K562 (cell line): Measurements from ENCODE around the gene RIN3. TPM values are rescaled to one million over a fixed set of nuclear protein-coding genes. Genes with fewer than 3 reads are reported as not detected.

Experiments
- ATF2 ChIP-seq: sonication (generic); formaldehyde crosslinking; IDR thresholded peaks from 2 replicates; pipeline ENCODE4 v1.8.1; 2022; ENCODE audit warnings: missing genetic modification reagents
- DMBX1 ChIP-seq: fragments of 250-450 bp; sonication (Bioruptor Pico); IDR thresholded peaks from 2 replicates; pipeline ENCODE4 v1.8.0; 2022; ENCODE audit warnings: inconsistent platforms, mild to moderate bottlenecking, moderate library complexity, borderline replicate concordance
- MBD1 ChIP-seq: fragments of 250-450 bp; sonication (Bioruptor Pico); IDR thresholded peaks from 2 replicates; pipeline ENCODE4 v1.8.0; 2022; ENCODE audit warnings: inconsistent platforms
- MEF2D ChIP-seq: conservative IDR thresholded peaks from 2 replicates; pipeline ENCODE4 v1.6.1; 2016; ENCODE audit warnings: low read depth, missing genetic modification characterization, missing compliant biosample characterization
- MTA2 ChIP-seq: fragments of 450-650 bp; IDR thresholded peaks from 2 replicates; pipeline ENCODE4 v1.6.1; 2016; ENCODE audit warnings: low read depth
- NONO ChIP-seq, 2 experiments: fragments of 200-400 bp in 1 of 2; fragments of 450-650 bp in 1 of 2; formaldehyde crosslinking in 1 of 2; IDR thresholded peaks; 2 replicates each; pipeline ENCODE4 v1.6.1; 2017; ENCODE audit warnings: low read depth in 2 of 2, mild to moderate bottlenecking in 2 of 2, moderate library complexity in 2 of 2, low read length in 1 of 2
- PHF20 ChIP-seq: fragments of 450-650 bp; IDR thresholded peaks from 2 replicates; pipeline ENCODE4 v1.6.1; 2018; ENCODE audit not compliant: partially characterized antibody
- RBFOX2 ChIP-seq: fragments of 200-400 bp; formaldehyde crosslinking; IDR thresholded peaks from 2 replicates; pipeline ENCODE4 v1.6.1; 2017; ENCODE audit warnings: low read depth, mild to moderate bottlenecking, low read length, moderate library complexity
- STAT5B ChIP-seq: fragments of 250-450 bp; sonication (Bioruptor Pico); IDR thresholded peaks from 2 replicates; pipeline ENCODE4 v1.8.0; 2021; ENCODE audit warnings: mild to moderate bottlenecking, inconsistent platforms
- TBL1XR1 ChIP-seq, 2 experiments: IDR thresholded peaks; 2 replicates each; pipeline ENCODE4 v1.6.1; 2012; ENCODE audit warnings: improper control_type of control experiment in 2 of 2, low read length in 2 of 2, mild to moderate bottlenecking in 1 of 2
- USF1 ChIP-seq: sonication (generic); formaldehyde crosslinking; IDR thresholded peaks from 2 replicates; pipeline ENCODE4 v1.9.0; 2022; ENCODE audit warnings: mild to moderate bottlenecking, missing genetic modification reagents
- ZNF384 ChIP-seq: IDR thresholded peaks from 2 replicates; pipeline ENCODE4 v1.6.1; 2012; ENCODE audit warnings: low read depth, low read length, improper control_type of control experiment
- ZNF407 ChIP-seq: fragments of 450-650 bp; IDR thresholded peaks from 2 replicates; pipeline ENCODE4 v1.6.1; 2016; ENCODE audit warnings: low read depth
- ZNF512 ChIP-seq: IDR thresholded peaks from 2 replicates; pipeline ENCODE4 v1.6.1; 2016; ENCODE audit warnings: missing genetic modification characterization, missing compliant biosample characterization
- polyA plus RNA-seq, 8 experiments: library from polyadenylated mRNA; depleted of rRNA in 4 of 8; stranded (reverse) in 5 of 8; unstranded in 3 of 8; fragments of >200 nt; fragmentation: Nextera tagmentation in 2 of 8; fragmentation: Illumina TruSeq in 1 of 8; extraction: Ambion mirVana in 2 of 8; extraction: Trizol in 1 of 8; gene quantifications; 2 replicates each; pipeline versions ENCODE4 v1.2.1 to v1.2.3, GENCODE V29; 2011 to 2014; ENCODE audit warnings: inconsistent platforms in 1 of 8, missing spikeins in 1 of 8
- total RNA-seq, 7 experiments: library from RNA; depleted of rRNA in 6 of 7; stranded (reverse); fragments of >200 nt in 6 of 7; fragmentation: Illumina TruSeq in 2 of 7; extraction: Trizol in 2 of 7; gene quantifications; 2 replicates each; pipeline versions ENCODE4 v1.2.1 to v1.2.3, GENCODE V29; 2011 to 2021; ENCODE audit warnings: low replicate concordance in 1 of 7

The RIN3 gene
- total and polyA plus RNA-seq, 9 of the 15 experiments (the other 6 are each of a cell fraction or from before 2014, with no cell fraction given) = 0.01 to 0.49 (median 0.08) TPM; not detected in 5

GRCh38 chr14:92733007-92733406 is 219.4 kb downstream of the RIN3 start (continued):
- TF ChIP-seq ZNF512 (tag) = no peak
- TF ChIP-seq NONO (IDR thresholded peaks at IDR 0.05; ENCODE audit: low read depth in 2 of 2, low read length in 1 of 2) = no peak
- TF ChIP-seq STAT5B (CRISPR knock-in tag) = no peak
- TF ChIP-seq TBL1XR1 (IDR thresholded peaks at IDR 0.05; ENCODE audit: low read length in 2 of 2) = peak in 1 of 2 experiments; percentile 72; a peak in 1 of 4 replicates
- peak; percentile 73 for TF ChIP-seq ZNF384
- TF ChIP-seq DMBX1 = no peak
- no peak for TF ChIP-seq MBD1 (CRISPR knock-in tag)
- no peak for TF ChIP-seq PHF20
- TF ChIP-seq USF1 = no peak
- no peak for TF ChIP-seq ZNF407
- TF ChIP-seq MTA2 = peak; percentile 59
- TF ChIP-seq RBFOX2 = no peak
- TF ChIP-seq MEF2D (tag) = peak; percentile 97
- no peak for TF ChIP-seq ATF2
